AG09319 (cell line): ENCODE results near the gene MED13.

Source experiments
- DNase-seq: peaks from one replicate; pipeline ENCODE4 v3.0.0-alpha.2; 2010; ENCODE audit warnings: low read depth; ENCODE audit errors: extremely low read depth
- TF ChIP-seq, protein P1 (sequence below): IDR thresholded peaks from 2 replicates; pipeline ENCODE4 v1.5.1; 2011; ENCODE audit warnings: low read depth, mild to moderate bottlenecking, inconsistent platforms, low read length, moderate library complexity

Gene MED13

DNA sequence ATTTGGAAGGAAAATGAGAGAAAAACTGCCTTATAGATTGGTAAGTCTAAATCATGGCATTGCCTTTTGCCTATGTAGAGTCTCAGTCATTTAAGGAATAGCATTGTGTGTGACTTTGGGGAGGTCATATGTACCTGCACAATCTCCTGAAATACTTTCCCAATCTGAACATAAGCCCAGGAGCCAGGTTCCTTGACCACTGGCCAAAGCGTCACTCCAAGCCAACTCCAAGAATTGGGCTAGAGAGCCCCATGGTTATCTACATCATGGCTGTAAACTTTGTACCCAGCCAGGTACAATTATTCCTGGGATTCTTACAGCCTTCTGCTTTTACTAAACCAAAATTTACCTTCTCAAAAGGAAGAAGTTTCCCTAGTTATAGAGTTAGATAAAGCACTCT is 40.8 kb upstream of the MED13 start:
- TF ChIP-seq, protein P1, sequence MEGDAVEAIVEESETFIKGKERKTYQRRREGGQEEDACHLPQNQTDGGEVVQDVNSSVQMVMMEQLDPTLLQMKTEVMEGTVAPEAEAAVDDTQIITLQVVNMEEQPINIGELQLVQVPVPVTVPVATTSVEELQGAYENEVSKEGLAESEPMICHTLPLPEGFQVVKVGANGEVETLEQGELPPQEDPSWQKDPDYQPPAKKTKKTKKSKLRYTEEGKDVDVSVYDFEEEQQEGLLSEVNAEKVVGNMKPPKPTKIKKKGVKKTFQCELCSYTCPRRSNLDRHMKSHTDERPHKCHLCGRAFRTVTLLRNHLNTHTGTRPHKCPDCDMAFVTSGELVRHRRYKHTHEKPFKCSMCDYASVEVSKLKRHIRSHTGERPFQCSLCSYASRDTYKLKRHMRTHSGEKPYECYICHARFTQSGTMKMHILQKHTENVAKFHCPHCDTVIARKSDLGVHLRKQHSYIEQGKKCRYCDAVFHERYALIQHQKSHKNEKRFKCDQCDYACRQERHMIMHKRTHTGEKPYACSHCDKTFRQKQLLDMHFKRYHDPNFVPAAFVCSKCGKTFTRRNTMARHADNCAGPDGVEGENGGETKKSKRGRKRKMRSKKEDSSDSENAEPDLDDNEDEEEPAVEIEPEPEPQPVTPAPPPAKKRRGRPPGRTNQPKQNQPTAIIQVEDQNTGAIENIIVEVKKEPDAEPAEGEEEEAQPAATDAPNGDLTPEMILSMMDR, result no peak
- DNase-seq, result no peak

DNA sequence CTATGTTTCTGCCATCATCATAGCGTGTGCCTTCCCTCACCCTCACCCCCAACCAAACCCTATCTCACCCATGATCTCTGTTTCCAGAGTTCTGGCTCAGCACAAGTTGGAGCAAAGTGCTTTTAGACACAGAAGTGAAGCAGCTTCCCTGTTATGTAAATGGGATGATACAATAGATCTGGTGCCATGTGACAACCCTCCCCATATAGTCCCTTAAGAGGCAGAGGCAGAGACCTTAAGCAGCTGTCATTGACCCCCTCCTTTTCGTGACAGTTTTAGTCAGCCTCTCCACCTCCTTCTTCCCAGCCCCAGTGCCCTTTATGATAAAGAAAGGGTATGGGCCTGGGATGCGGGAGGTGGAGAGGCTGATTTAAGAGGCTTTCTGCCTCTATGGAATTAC is 40.3 kb upstream of the MED13 start:
- no peak for DNase-seq
- TF ChIP-seq, protein P1, result no peak

DNA sequence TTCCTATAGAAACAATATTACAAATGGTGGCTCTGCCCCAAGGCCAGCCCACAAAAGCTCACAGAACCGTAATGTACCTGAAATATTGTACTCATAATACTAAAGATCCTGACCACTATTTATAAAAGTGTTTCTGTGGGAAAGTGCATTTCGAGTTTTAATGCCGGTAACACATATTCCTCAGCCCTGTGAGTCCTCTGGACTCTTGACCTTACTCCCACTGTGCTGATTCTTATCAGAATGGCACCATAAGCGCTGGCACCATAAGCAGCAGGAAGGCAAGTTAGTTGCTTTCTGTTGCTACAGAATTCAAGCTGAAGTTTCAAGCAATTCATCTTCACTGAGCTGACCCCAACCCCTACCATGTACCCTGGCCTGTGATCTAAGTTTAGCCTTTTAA is 36.4 kb upstream of the MED13 start:
- DNase-seq, result no peak
- TF ChIP-seq, protein P1, result no peak

DNA sequence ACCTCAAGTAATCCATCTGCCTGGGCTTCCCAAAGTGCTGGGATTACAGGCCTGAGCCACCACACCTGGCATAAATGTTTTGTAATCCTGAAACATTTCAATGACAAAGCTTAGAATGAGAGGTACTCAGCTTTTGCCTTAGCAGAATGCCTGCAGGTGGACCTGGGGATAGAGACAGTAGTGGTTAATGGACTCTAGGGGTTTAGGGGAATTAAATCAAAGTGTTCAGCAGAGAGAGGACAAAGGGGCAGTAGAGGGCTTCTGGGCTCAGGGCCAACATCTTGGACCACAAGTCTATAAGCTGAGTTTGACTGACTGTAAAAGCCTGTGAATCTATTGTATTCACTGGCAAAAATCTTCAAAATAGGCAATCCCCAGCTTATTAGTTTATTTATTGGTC is 36.0 kb upstream of the MED13 start:
- no peak for DNase-seq
- TF ChIP-seq, protein P1, result no peak

DNA sequence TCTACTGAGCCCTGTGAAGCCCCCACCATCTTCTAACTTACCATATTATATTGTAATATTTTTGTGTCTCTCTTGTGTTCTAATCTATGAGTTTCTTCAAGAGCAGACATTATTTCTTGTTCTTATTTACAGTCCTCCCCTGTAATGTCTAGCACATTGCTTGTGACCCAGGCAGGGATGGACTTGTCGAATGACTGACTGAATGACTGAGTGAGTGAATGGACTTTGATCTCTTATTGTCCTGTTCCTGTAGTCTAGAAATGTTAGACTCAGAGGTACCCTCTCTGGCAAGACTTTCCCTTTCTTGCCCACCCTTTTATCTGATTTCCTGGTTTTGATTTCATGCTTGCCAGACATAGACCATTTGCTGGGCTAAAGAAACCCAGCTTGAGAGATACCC is 35.0 kb upstream of the MED13 start:
- no peak for DNase-seq
- TF ChIP-seq, protein P1, result no peak

DNA sequence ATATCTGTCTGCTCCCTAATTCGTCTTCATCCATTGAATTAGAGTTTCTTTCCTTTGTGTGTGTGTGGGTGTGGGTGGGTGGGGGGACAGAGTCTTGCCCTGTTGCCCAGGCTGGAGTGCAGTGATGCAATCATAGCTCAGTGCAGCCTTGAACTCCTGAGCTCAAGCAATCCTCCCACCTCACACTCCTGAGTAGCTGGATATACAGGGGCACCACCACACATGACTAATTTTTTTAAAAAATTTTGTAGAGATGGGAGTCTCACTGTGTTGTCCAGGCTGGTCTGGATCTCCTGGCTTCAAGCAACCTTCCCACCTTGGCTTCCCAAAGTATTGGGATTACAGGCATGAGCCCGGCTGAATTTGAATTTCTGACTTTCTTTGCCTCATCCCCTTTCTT is 34.5 kb upstream of the MED13 start:
- TF ChIP-seq, protein P1, result no peak
- DNase-seq, result no peak

DNA sequence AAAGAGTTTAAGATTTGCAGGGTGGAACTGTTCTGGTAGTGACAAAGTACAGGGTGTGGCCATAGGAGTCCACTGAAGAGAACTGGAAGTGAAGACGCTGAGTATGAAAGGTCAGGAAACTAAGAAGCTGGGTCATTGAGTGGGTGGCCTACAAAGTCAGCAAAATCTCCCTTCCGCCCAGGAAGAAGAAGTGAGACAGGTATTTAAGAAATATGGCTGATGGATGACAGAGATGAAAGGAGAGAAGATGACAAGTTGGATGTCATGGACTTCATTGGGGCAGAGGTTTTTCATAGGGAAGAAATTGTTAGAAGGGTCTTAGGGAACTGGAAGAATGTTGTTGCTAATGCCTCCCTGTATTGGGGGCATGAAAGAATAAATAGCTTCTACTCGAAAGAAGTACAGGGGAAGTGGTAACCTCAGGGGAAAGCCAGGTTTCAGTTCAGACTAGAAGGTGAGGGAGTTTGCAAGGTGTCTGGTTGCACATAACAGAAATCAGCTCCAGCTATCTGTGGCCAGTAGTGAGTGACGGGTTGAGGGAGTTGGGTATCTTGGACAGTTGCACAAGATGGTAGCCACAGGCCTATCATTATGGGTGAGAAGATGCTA is 33.6 kb upstream of the MED13 start:
- DNase-seq, result no peak
- TF ChIP-seq, protein P1, result no peak
